PC-9 (cell line): ENCODE data around the gene LAD1. TPM values are rescaled to one million over a fixed set of nuclear protein-coding genes. Genes with fewer than 3 reads are reported as not detected.

Experiments
- BruUV-seq: library from RNA; stranded (reverse); fragments of 400-500 nt; replicated peaks from 2 replicates; lab custom pipeline; 2021; lab: Mats Ljungman, UMichigan
- CTCF ChIA-PET: fragments of 300-600 bp; sonication (Branson Sonifier 250); formaldehyde crosslinking; loops from one replicate; lab custom pipeline; 2022; ENCODE audit warnings: antibody characterized with exemption; lab: Charles Lee
- POLR2A ChIA-PET: fragments of 300-600 bp; sonication (Branson Sonifier 250); formaldehyde crosslinking; loops from one replicate; lab custom pipeline; 2022; ENCODE audit warnings: antibody characterized with exemption; ENCODE audit not compliant: unreplicated experiment; lab: Charles Lee
- DNase-seq, 2 experiments: peaks; one replicate each; pipeline versions ENCODE4 v3.0.0 to v3.0.0-alpha.2; 2015 to 2022; ENCODE audit warnings: mixed read lengths in 1 of 2
- H2AFZ ChIP-seq: fragments of 200-600 bp; sonication (generic); 2 replicates; pipeline ENCODE4 v1.8.1; 2017; ENCODE audit warnings: antibody characterized with exemption
- H3F3A ChIP-seq: fragments of 200-600 bp; sonication (generic); 2 replicates; pipeline ENCODE4 v1.8.1; 2017; ENCODE audit warnings: antibody characterized with exemption, mild to moderate bottlenecking, low read depth; ENCODE audit not compliant: insufficient read depth
- H3K27ac ChIP-seq: fragments of 200-600 bp; sonication (generic); 2 replicates; pipeline ENCODE4 v1.6.1; 2016; ENCODE audit warnings: mixed run types
- H3K27me3 ChIP-seq: fragments of 200-600 bp; sonication (generic); 2 replicates; pipeline ENCODE4 v1.6.1; 2016; ENCODE audit warnings: low read depth, mixed run types; ENCODE audit not compliant: insufficient read depth
- H3K36me3 ChIP-seq: fragments of 200-600 bp; sonication (generic); 2 replicates; pipeline ENCODE4 v1.6.1; 2016; ENCODE audit warnings: low read depth, mixed run types
- H3K4me1 ChIP-seq: fragments of 200-600 bp; sonication (generic); replicated peaks from 2 replicates; pipeline ENCODE4 v1.6.1; 2016; ENCODE audit warnings: mixed run types; ENCODE audit not compliant: insufficient read depth
- H3K4me2 ChIP-seq: fragments of 200-600 bp; sonication (generic); 2 replicates; pipeline ENCODE4 v1.6.1; 2017; ENCODE audit warnings: mixed run types
- H3K4me3 ChIP-seq: fragments of 200-600 bp; sonication (generic); 2 replicates; pipeline ENCODE4 v1.6.1; 2016; ENCODE audit warnings: mixed run types
- H3K79me2 ChIP-seq: fragments of 200-600 bp; sonication (generic); 2 replicates; pipeline ENCODE4 v1.6.1; 2017; ENCODE audit warnings: low read depth, mixed run types
- H3K9me2 ChIP-seq: fragments of 200-600 bp; sonication (generic); 2 replicates; pipeline ENCODE4 v1.8.1; 2017; ENCODE audit warnings: mild to moderate bottlenecking; ENCODE audit not compliant: insufficient read depth
- H3K9me3 ChIP-seq: fragments of 200-600 bp; sonication (generic); 2 replicates; pipeline ENCODE4 v1.8.1; 2016; ENCODE audit warnings: low read depth; ENCODE audit not compliant: insufficient read depth
- H4K20me1 ChIP-seq: fragments of 200-600 bp; sonication (generic); 2 replicates; pipeline ENCODE4 v1.8.1; 2017; ENCODE audit not compliant: insufficient read depth
- EZH2 ChIP-seq: fragments of 200-600 bp; sonication (generic); IDR thresholded peaks from 2 replicates; pipeline ENCODE4 v1.8.0; 2017; ENCODE audit warnings: antibody characterized with exemption, low read depth
- intact Hi-C: fragments of 100-400 bp; cut with micrococcal nuclease; formaldehyde crosslinking; loops from one replicate; pipeline ENCODE4 v1.10.0; 2022; ENCODE audit not compliant: unreplicated experiment
- total RNA-seq: library from RNA; stranded (reverse); gene quantifications from 2 replicates; pipeline ENCODE4 v1.2.3, GENCODE V29; 2021
- TF ChIP-seq, protein P1 (sequence below): fragments of 200-600 bp; sonication (generic); conservative IDR thresholded peaks from 2 replicates; pipeline ENCODE4 v1.6.1; 2017; ENCODE audit warnings: mixed run types, antibody characterized with exemption, mild to moderate bottlenecking, moderate library complexity

The LAD1 gene
- total RNA-seq, 1 experiment from 2014 or later, result 54.7 TPM

DNA sequence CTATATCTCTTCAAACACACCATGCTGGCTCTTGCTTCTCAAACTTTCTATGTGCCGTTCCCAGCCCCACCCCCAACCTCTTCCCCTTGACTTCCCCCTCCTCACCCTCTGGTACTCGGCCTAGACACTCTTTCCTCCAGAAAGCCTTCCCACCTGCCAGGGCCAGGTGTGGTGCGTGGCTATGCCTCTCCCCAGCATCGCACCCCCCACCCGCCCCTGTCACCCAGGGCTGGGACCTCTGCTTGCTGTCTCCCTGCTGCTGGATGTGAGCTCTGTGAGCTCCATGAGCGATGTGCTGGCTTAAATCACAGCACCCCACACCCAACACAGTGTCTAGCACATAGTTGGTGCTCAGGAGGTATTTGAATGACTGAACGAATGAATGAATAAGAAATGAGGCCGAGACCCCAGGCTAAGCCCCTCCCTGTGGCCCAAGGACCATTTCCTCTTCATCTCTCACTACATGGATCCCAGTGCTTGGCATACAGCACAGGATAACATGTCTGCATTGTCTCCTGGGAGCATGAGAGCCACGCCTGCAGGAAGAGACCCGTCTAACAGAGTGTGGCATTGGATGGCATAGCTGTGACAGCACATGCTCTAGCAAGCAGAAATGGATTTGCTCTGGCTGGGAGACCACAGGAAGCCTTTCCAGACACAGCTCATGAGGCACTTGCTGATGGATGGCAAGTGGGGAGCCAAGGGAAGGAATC is 41.3 kb downstream of the LAD1 start:
- no peak for DNase-seq
- H3K27me3 ChIP-seq, result no peaks in the 10 kb centered on the region
- H3K4me3 ChIP-seq, result no peak overlapping the region
- TF ChIP-seq EZH2, result no peak
- TF ChIP-seq, protein P1, sequence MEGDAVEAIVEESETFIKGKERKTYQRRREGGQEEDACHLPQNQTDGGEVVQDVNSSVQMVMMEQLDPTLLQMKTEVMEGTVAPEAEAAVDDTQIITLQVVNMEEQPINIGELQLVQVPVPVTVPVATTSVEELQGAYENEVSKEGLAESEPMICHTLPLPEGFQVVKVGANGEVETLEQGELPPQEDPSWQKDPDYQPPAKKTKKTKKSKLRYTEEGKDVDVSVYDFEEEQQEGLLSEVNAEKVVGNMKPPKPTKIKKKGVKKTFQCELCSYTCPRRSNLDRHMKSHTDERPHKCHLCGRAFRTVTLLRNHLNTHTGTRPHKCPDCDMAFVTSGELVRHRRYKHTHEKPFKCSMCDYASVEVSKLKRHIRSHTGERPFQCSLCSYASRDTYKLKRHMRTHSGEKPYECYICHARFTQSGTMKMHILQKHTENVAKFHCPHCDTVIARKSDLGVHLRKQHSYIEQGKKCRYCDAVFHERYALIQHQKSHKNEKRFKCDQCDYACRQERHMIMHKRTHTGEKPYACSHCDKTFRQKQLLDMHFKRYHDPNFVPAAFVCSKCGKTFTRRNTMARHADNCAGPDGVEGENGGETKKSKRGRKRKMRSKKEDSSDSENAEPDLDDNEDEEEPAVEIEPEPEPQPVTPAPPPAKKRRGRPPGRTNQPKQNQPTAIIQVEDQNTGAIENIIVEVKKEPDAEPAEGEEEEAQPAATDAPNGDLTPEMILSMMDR, result no peak
- no peaks in the 10 kb centered on the region for H3K36me3 ChIP-seq
- POLR2A ChIA-PET, result interaction anchor here (0.5 to 0.6 kb wide), 2 partner anchors 23 to 62 kb away, joined by 4 to 7 read pairs; no protein-coding TSS in a partner anchor
- H3K4me1 ChIP-seq, result peaks cover 10% of the 10 kb centered on the region; the same call in 1 of the 2 replicates
- no peak overlapping the region for H2AFZ ChIP-seq
- no peaks in the 10 kb centered on the region for H3F3A ChIP-seq
- no peaks in the 10 kb centered on the region for H3K79me2 ChIP-seq
- no TSS peak for BruUV-seq
- H4K20me1 ChIP-seq, result peaks cover 2% of the 10 kb centered on the region; the same call in 1 of the 2 replicates
- no peaks in the 10 kb centered on the region for H3K9me3 ChIP-seq
- no peaks in the 10 kb centered on the region for H3K9me2 ChIP-seq
- H3K4me2 ChIP-seq, result no peak overlapping the region
- CTCF ChIA-PET, result interaction anchor here (0.6 to 1.5 kb wide), 6 partner anchors 8 to 385 kb away, joined by 3 to 5 read pairs (median 4); no protein-coding TSS in a partner anchor
- intact Hi-C loops, result no loop called here
- no peak overlapping the region for H3K27ac ChIP-seq

DNA sequence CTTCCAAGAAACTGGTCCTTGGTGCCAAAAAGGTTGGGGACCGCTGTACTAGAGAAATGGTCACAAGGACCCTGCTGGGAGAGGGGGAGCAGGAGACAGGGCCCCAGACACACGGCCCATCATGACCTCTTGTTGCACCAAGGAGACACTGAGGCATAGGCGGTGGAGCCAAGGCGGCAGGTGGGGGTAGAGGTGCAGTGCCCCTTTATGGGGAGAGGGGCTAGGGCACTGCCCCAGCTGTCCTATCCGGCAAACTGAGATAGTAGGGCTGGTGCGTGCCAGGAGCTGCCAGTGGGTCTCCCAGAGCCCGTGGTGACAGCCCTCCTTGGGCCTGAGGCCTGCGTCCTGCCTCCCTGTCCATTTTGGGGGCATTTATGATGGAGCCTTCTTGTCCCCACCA is 41.9 kb downstream of the LAD1 start:
- no TSS peak for BruUV-seq
- H2AFZ ChIP-seq, result no peak overlapping the region
- H4K20me1 ChIP-seq, result peaks cover 2% of the 10 kb centered on the region; the same call in 1 of the 2 replicates
- no peaks in the 10 kb centered on the region for H3K79me2 ChIP-seq
- H3K27me3 ChIP-seq, result no peaks in the 10 kb centered on the region
- no peaks in the 10 kb centered on the region for H3F3A ChIP-seq
- no peak for DNase-seq
- H3K9me2 ChIP-seq, result no peaks in the 10 kb centered on the region
- ChIA-PET POLR2A (no interaction called here), CTCF (no interaction called here)
- H3K9me3 ChIP-seq, result no peaks in the 10 kb centered on the region
- peaks cover 13% of the 10 kb centered on the region; the same call in 1 of the 2 replicates for H3K4me1 ChIP-seq
- TF ChIP-seq EZH2, result no peak
- TF ChIP-seq, protein P1, result no peak
- intact Hi-C loops, result no loop called here
- H3K4me3 ChIP-seq, result no peak overlapping the region
- no peak overlapping the region for H3K27ac ChIP-seq
- no peak overlapping the region for H3K4me2 ChIP-seq
- H3K36me3 ChIP-seq, result no peaks in the 10 kb centered on the region

DNA sequence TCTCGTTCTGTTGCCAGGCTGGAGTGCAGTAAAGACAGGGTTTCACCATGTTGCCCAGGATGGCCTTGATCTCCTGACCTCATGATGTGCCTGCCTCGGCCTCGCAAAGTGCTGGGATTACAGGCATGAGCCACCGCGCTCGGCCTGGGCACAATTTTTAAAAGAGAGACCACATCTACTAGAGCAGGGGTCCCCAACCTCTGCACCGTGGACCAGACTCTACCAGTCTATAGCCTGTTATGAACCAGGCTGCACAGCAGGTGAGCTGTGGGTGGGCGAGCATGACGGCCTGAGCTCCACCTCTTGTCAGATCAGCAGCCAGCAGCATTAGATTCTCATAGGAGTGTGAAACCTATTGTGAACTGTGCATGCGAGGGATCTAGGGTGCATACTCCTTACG is 42.4 kb downstream of the LAD1 start:
- no peak overlapping the region for H2AFZ ChIP-seq
- no peak for DNase-seq
- H3K9me2 ChIP-seq, result no peaks in the 10 kb centered on the region
- H3K79me2 ChIP-seq, result no peaks in the 10 kb centered on the region
- H3K4me3 ChIP-seq, result no peak overlapping the region
- no peak overlapping the region for H3K27ac ChIP-seq
- intact Hi-C loops, result no loop called here
- CTCF ChIA-PET, result no interaction called here
- H3F3A ChIP-seq, result no peaks in the 10 kb centered on the region
- peaks cover 2% of the 10 kb centered on the region; the same call in 1 of the 2 replicates for H4K20me1 ChIP-seq
- POLR2A ChIA-PET, result no interaction called here
- no peak overlapping the region for H3K4me2 ChIP-seq
- no peaks in the 10 kb centered on the region for H3K9me3 ChIP-seq
- TF ChIP-seq EZH2, result no peak
- TF ChIP-seq, protein P1, result no peak
- BruUV-seq, result no TSS peak
- no peaks in the 10 kb centered on the region for H3K27me3 ChIP-seq
- no peaks in the 10 kb centered on the region for H3K36me3 ChIP-seq
- H3K4me1 ChIP-seq, result peaks cover 13% of the 10 kb centered on the region; the same call in 1 of the 2 replicates
